KG1 (cell line): ENCODE data around the gene EDEM2.
"Not testable (repeated sequence)": the region's sequence is repeated elsewhere in the genome, so short reads cannot be mapped to it uniquely, and the experiment has no call there.

ENCODE experiments used
- DNase-seq: peaks from one replicate; lab custom pipeline; 2025; lab: John Stamatoyannopoulos, UW

The EDEM2 gene

DNA sequence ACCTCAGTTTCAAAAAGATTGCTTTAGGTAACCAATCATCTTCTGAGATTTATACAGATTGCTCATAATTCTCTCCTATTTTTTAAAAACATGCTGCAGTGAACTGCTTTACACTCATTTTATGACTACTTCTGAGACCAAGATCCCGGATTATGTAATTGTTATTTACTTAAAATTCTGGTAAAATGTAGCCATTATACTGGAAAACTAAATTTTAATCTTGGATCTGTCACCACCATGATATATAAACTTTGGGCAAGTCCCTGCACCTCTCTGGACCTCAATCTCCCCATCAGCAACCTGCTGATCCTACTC lies 24.3 kb upstream of the EDEM2 start:
- DNase-seq = no peak

DNA sequence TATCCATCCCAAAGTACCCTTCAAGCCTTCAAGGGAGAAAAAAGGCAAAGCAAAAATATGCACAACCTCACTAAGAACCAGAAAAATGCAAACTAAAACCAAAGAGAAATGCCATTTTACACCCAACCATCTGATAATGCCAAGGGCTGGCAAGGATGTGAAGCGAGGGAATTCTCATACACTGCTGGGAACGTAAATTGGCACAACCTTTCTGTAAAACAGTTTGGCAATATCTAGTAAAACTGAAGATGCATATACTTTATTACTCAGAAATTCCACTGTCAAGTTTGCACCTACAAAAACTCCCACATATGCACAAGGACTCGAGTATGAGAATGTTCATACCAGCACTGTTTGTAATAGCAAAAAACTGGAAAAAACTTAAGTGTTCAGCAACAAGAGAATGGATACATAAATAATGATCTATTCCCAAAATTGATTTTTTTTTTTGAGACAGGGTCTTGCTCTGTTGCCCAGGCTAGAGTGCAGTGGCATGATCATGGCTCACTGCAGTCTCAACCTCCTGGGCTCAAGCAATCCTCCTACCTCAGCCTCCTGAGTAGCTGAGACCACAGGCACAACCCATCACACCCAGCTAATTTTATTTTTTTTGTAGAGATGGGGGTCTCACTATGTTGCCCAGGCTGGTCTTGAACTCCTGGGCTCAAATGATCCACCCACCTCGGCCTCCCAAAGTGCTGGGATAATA lies 21.7 kb upstream of the EDEM2 start:
- DNase-seq = not testable (repeated sequence)

DNA sequence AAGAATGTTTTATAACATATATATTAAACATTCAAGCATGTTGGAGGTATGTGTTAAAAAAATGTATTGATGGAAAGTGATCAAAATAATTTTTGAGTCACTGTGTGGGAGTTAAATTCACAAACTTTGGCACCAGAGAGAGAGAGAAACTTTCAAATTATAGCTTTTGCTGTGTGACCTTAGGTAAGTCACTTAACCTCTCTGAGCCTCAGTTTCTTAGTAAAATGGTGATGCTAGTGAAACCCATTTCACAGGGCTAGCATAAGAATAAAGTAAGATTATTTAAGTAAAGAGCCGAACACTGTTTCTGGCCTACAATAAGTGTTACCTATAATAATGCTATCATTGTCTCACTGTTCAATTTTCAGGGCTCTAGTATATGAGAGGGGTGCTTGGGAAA lies 20.7 kb upstream of the EDEM2 start:
- DNase-seq = no peak

DNA sequence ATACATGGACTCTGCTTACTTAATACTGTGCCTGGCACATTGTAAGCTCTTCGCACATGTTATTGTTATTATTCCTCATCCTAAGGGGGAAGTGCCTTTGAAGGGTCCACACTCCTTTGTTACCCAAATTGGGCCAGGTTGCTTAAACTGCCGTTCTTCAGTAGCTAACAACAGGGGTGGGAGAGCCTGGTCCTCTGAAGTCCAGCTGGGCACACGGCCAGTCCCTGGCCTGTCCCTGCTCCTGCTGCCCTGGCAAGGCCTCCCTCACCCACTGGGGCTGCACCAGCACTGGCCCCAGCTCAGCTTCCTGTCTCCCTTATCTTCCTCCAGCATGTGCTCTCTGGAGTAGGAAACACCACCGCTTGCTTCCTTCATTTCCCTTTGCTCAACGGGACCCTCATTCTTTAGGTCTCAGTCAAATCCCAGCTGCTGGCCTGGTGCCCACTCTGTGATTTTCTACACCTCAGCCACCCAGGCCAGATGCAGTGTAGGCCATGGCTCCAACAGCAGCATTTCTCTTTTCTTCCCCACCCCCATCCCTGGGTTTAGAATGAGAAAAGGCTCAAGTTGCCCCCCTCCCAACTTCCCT lies 19.2 kb upstream of the EDEM2 start:
- peak; percentile 23 for DNase-seq

DNA sequence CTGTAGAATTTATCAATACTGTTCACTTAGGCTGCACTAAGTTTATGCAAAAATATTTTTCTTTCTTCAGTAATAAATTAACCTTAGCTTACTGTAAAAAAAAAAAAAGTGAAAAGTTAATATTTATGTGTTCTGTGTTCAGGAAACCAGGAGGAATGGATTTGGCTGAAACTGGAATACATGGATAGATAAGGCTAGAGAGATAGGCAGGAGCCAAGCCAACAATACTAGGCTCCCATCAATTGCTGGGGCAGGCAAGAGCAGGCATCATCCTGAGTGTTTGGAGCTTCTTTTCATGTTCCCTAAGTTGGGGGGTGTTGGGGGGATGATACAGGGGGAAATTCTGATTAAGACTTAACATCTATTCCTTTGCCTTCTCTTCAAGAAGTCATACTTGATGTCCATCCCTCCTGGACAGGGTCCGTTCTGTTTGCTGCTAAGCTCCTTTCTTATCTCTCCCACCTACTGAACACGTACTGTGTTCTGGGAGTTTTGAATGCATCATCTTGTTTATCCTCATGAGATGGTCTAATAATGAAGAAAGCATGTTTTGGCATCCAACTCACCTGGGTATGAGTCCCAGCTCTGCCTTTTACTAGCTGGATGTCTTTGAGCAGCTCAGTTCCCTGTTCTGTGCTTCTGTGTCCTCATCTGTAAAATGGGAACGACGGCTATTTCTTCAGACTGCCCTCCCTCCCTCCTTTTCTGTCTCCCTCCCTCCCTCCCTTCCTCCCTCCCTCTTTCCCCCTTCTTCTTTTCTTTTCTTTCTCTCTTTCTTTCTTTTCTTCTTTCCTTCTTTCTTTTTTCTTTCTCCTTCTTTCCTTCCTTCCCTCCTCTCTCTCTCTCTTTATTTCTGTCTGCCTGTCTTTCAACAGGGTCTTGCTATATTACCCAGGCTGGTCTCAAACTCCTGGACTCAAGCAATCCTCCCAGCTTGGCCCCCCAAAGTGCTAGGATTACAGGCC lies 18.4 kb upstream of the EDEM2 start:
- no peak for DNase-seq

DNA sequence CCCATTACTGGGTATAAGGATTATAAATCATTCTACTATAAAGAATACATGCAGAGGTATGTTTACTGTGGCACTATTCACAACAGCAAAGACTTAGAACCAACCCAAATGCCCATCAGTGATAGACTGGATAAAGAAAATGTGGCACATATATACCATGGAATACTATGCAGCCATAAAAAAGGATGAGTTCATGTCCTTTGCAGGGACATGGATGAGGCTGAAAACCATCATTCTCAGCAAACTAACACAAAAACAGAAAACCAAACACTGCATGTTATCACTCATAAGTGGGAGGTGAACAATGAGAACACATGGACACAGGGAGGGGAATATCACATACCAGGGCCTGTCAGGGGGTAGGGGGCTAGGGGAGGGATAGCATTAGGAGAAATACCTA lies 17.4 kb upstream of the EDEM2 start:
- not testable (repeated sequence) for DNase-seq

DNA sequence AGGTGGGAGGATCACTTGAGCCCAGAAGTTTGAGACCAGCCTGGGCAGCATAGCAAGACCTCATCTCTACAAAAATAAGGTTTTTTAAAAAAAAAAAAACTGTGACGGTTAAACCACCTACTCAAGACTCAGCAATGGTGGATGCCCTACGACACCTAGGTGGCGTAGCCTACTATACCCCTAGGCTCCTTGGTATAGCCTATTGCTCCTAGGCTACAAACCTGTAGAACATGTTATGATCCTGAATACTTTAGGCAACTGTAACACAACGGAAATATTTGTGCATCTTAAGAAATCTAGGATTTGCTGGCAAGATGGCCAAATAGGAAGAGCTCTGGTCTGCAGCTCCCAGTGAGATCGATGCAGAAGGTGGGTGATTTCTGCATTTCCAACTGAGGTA lies 13.2 kb upstream of the EDEM2 start:
- not testable (repeated sequence) for DNase-seq

DNA sequence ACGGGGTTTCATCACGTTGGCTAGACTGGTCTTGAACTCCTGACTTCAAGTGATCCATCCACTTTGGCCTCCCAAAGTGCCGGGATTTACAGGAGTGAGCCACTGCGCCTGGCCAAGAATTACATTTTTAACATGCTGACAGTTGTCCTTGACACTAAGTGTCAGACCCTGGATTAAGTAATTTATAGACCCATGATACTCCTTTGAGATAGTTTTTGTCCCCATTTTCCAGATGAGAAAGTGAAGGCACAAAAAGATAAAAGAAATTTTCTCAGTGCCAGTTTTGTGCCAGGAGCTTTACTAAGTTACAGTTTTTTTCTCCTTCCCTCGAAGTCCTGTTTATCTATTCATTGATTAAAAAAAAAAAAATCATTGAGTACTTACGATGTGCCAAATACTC lies 9.8 kb upstream of the EDEM2 start:
- no peak for DNase-seq

DNA sequence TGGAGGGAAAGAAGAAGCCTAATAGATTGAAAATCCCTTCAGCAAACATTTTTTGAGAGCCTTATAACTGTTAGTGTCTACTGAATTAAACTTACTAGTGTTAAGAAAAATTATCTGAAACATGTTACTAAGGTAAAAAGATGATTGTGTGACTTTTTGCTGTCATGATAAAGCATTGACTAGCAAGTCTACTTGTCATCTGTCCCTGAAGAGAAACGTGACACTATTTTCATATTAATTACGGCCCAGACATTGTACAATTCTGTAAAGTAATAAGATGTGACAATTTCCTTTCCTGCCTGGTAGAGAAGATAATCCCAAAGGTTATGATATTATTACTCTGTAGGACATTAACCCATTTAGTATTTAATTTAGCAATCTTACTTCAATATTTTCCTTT lies 8.8 kb upstream of the EDEM2 start:
- DNase-seq = no peak

DNA sequence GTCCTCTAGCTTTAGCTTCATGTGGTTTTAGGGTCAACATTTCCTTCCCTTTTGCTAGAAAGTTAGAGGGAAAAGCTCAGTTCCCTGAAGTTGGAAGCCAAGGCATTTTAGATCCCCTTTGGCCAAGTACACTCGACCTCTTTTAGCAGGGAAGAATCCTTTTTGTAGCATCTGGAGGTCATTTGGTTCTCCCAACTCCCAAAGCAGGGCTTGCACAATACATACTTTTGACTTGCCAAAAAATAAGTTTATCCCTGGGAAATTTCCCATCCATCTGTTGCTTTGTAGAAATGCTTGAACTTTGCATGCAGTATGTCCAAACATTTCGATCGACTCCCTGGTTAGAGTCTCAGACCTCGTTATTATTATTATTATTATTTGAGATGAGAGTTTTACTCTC lies 4.6 kb upstream of the EDEM2 start:
- no peak for DNase-seq

DNA sequence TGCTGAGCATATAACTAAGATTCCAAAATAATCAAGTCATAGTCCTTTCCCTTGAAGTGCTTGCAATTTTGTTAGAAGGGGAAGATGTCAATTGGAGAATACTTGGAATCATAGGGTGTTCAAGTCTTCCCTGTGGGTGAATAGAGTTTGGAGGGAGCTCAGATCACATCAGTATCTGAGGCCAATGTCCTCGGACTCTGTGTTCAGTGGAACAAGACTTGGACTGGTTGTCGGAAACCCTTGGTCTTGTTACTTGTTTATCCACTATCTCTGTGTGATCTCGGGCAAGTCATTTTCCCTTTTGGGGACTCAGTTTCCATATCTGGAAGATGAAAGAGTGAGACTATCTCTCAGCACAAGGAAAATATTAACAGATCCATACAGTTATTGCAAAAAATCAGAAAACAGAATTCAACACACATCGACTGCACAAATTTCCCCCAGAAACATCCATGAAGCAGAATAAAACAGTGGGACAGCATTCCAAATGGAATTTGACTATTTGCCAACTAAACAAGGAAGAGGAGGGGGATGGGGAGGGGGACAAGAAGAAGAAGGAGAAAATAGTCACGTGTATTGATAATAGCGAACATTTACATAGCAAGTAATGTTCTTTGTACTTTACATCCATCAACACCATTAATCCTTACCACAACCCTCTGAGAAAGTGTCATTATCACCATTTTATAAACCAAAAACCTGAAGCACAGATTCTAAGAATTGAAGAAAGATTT lies 3.9 kb upstream of the EDEM2 start:
- no peak for DNase-seq

DNA sequence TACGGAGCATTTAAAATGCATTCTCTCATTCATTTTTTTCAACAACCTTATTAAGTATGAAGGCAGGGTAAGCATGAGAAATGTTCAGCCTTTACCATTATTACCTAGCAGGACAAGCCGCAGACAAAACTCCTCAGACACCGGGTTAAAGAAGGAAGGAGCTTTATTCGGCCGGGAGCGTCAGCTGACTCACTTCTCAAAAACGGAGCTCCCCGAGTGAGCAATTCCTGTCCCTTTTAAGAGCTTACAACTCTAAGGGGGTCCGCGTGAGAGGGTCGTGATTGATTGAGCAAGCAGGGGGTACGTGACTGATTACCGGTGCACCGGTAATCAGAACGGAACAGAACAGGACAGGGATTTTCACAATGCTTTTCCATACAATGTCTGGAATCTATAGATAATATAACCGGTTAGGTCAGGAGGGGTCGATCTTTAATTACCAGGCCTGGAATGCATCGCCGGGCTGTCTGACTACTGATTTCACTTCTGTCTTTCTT lies 487 bp upstream of the EDEM2 start:
- peak; percentile 16 for DNase-seq

DNA sequence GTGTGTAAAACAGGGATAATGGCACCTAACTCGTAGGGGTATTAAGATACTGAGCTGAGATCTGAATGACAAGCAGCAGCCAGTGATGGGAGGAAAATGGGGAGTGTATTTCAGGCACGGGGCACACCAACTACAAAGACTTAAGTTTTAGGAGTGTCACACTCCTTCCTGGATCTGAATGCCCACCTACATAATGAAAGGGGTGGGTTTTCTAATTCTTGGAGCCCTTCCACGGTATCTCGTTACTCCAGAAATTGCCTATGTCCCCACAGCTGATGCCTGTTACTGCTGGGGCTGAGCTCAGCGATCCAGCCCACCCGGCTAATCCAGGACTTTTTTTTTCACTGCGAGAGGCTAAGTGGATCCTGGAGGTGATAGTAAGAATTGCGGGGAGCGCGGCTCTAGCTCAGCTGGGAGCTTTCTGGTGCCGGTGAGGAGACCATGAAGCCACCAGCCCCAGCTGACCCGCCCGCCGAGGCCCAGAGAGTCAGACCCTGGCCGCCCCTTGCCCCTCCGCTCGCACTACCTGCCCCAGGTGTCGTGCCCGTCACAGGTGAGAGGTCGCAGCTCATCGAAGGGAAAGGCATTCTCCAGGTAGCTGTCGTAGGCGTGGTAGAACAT lies 727 bp downstream of the EDEM2 start:
- DNase-seq = no peak

DNA sequence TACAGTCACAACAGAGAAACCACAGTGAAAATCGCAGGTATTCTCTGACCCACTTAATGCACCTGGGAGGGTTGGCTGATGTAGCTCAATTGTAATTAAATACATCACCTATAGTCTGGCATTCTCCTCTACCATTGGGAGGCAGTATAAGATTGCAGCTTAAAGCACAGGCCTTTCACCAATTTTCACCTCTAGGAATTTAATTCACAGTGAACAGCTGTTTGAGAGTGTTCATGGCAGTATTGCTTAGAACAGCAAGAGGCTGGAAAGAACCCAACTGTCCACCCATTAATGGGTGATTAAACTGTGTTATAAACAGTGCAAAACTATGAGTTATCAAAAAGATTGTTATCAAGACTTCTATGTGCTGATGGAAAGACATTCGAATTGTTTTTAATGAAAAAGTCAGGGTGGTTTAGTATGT lies 2.0 kb downstream of the EDEM2 start:
- DNase-seq = peak; percentile 59

DNA sequence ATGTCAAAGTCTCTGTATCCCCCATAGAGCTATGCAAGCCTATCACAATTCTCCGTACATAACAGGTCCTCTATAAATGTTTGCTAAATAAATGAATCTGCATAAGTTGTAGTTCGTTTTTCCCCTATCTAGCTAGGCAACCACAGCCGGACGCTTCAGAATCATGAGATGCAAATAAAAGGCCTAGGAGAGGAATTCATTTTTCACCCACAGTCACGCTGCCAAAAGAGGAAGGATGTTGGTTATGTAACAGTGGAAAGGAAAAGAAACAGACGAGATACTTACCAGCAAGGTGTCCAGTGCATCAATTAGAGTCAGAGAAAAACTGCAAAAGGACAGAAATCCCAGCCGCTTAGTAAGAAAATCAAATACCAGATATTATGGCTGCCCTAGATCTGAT lies 2.4 kb downstream of the EDEM2 start:
- peak; percentile 66 for DNase-seq

DNA sequence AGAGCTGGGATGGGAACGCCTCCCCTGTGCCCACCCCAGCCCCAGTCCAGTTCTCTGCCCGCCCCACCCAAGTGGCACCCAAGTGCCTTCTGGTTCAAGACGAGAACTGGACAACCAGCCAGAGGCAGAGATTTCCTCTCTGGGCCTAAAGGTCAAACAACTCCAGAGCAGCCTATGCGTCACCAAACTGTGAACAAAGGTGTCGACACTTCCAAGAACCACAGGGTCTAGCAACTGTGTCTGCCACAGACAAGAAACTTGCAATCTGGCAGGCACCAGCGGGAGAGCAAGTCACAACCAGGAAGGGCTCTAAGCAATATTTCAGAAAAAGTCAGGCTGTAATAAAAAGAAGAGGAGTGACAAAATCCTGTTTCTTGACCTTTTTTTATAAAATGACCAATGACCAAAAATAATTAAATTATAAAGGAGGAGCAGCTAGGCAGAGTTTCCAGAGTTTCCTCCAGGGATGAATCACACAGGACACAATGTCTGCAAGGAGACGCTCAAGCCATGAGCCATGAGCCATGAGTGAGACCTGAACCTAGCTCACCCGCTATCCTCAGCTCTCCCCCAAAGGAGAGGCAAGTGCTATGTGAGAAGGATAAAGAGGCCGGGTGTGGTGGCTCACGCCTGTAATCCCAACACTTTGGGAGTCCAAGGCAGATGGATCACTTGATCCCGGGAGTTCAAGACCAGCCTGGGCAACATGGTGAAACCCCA lies 11.1 kb downstream of the EDEM2 start:
- no peak for DNase-seq

DNA sequence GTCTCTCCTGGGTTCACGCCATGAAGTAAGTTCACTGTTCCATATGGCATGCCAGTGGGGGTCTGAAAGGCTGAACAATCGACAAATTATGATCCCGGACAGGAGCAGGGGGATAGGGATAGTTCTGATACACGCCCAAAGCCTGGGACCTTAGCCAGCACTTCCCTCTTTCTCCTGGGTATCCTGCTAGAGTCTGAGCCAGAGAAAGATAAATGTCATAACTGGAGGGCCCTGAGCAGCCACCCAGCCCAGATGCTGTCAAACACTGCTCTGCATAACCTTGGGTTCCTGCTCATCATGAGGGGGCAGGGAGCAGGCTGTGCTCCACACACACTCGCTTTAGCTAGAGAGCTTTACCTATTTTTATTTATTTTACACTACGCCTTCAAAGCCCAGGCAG lies 12.3 kb downstream of the EDEM2 start:
- DNase-seq = no peak

DNA sequence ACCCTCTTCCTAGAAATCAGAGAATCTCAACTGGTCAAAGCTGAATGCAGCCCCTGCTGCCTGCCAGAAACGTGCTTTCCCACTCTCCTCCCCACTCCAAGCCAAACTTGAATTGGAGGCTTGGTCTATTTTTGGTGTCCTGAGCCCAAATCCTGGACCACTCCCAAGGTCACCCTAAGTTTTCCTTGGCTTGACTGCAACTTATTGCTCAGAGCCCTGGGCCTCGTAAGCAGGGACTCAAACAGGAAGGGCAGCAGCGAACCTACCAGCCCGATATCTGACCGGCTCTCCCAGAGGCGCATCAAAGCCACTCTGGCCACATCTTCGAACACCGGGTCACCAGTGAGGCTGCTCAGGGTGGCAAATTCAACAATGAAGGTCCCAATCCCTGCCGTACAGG lies 12.7 kb downstream of the EDEM2 start:
- DNase-seq = no peak

DNA sequence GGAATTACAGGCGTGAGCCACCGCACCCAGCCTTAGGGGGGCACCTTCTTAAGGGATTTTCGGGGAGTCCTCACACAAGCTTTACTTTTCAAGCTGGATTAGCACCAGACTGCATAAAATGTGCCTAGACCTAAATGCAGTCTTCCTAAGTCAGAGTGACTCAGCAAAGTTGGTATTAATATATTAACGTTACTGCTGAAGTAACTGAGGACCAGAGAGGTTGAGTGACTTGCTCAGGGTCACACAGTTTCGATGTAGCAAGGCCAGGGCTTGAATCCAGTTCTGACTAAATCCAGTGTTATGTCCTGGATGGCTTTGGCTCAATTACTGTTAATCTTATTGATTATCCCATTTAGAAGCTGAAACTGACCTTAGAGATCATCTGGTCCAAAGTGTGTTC lies 13.4 kb downstream of the EDEM2 start:
- DNase-seq = no peak

DNA sequence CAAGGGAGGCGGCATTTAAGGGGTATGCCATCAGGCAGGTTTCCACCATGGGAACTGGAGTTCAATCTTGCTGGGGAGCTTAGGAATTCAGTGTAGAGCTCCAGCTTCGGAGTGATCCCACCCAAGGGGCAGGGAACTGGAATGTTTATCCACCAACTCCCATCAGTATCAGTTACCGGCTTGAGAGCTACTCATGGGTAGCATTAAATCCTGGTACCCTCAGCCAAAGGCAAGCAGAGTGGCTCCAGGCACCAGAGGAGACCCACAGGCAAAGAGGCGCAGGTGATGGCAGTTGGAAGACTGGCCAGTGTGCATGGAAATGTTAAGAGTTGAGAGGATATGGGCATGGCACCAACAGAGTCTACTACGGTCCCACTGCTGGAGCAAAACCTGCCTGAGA lies 14.1 kb downstream of the EDEM2 start:
- DNase-seq = no peak

DNA sequence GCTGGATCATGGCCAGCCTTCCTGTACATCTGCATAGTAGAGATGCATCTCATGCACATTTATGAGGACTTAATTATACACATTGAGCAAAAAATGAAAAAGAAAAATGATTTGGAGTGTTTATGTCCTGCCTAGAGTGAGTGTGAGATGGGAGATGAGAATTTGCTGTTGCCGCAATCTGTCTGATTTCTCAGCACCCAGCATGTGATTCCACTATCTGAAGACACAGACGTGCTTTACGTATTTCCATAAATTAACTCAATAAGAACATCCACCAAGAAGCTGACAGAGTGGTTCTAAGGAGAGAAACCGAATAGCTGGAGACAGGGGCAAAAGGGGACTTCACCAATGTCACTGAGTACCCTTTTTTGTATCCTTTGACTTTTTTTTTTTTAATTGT lies 15.2 kb downstream of the EDEM2 start:
- no peak for DNase-seq
